SKM-1 treated with dmso at 0.1 percent for 144 hours (cell line): Measurements from ENCODE around the gene FOXC2.
A peak's percentile ranks its signal among the peaks of the same experiment; 100 is the strongest.

Experiments
- DNase-seq: peaks from one replicate; lab custom pipeline; 2025; ENCODE audit not compliant: unreplicated experiment; lab: John Stamatoyannopoulos, UW

Gene FOXC2

GRCh38 chr16:86555704-86556075 is 10.9 kb upstream of the FOXC2 start:
- no peak for DNase-seq

DNA sequence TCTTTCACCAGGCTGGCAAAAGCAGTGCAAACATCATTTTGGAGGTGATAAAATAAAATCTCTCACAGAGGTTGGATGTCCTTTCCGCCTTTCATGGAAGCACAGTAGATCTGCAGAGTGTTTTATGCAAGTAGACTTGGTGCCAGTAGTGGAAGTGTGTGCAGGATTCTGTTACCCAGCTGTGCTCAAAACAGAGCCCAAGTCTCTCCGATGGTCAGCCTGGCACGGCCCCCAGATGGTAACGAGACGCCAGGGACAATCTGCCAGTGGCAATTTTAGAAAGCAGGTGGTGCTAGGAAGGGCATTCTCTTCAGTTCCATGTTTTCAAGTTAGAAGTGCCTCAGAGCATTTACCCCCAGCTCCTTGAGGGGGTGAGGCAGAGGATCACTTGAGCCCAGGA is 10.1 kb upstream of the FOXC2 start:
- DNase-seq: no peak

- DNase-seq: no peak
These were observed 9.0 kb upstream of the FOXC2 start for GRCh38 chr16:86557587-86557986.

- DNase-seq: no peak
These were observed 8.1 kb upstream of the FOXC2 start for GRCh38 chr16:86558355-86559193.

GRCh38 chr16:86559802-86560305 is 6.8 kb upstream of the FOXC2 start:
- DNase-seq: no peak

DNA sequence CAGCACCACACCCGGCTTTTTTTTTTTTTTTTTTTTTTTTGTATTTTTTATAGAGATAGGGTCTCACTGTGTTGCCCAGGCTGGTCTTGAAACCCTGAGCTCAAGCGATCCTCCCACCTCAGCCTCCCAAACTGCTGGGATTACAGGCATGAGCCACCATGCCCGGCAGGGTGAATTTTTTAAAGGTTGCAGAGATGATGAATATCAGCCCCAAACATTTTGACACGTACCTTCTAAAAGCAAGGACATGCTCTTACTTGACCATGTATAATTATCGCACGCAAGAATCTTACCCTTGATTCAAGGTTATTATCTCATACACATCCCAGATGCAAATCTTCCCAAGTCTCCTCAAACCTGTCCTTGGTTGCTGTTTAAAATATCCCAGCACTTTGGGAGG is 4.3 kb upstream of the FOXC2 start:
- DNase-seq: no peak

DNA sequence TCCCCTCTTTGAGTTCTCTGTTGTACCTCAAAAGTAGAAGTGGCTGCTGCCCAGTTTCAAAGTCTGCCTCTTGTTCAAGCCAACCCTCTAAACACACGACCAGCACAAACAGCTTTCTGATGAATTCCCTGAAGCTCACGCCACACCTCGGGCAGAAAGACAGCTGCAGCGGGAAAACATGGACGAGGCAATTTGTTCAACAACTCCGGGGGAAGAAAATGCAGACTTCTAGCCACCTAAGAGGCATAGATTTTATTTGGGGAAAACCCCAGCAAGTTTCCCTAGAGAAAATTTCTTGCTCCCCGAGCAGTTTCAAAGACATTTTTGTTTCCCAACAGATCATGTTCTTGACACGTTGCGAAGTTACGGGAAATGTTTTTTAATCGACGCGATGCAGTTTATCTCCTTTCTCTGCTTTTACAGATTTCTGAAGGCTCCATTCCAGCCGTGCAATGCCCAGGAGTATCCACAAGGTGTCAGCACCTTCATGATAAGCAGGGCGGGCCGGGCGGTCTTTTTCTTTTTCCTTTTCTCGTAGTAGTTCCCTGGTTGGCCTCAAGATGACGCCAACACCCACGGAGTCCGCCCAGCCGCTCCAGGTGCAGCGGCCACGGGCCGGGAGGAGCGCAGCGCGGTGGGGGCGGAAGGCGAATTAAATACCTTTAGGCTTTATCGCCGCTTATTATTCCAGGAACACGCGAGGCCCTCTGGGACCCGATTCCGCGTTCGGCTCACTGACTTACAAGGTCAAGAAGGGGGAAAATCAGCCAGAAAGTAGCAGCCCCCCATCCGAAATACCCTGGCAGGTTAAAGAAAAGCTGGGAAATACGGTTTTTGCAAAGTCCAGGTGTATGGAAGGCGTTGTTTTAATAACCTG is 2.9 kb upstream of the FOXC2 start:
- DNase-seq: peak; percentile 70

- DNase-seq: no peak
These were observed 1.4 kb upstream of the FOXC2 start for GRCh38 chr16:86565181-86565631.

- no peak for DNase-seq
These were observed 751 bp upstream of the FOXC2 start for GRCh38 chr16:86565644-86566511.

GRCh38 chr16:86566966-86567700 is 504 bp downstream of the FOXC2 start:
- DNase-seq: no peak

GRCh38 chr16:86567701-86568581 is 1.3 kb downstream of the FOXC2 start:
- DNase-seq: no peak

GRCh38 chr16:86568677-86569623 is 2.3 kb downstream of the FOXC2 start:
- DNase-seq: no peak

DNA sequence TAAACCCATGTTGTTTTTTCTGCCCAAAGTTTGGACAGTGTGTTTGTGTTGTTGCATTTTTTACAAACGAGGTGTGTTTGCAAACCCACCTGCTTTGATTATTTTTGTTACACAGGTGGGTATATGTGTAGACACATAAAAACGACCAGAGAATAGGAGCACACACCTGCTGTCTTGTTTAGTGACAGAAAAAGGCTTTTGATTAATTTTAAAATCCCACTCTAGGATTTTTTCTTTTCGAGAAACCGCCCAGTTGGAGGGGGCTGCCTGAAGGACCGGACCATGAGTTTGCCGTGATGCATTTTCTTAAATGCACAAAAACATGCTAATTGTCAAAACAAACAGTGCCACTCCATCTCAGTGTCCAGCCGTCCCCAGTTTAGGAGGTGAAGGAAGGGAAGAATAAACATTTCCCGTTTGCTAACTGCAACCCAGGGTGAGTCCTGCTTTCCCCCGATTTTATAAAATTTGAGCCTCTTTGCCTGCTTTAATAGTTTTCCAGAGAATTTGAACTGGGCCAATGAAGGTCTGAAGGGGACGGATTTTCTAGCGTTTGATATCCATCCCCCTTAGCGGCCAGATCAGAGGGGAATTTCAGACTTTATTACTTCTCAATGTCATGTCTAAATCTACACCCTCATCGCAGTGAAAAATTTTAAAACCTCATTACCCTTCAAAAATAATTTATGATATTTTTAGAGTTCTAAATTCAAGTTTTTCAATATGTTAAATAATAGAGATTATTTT is 3.2 kb downstream of the FOXC2 start:
- DNase-seq: no peak

- no peak for DNase-seq
These were observed 4.2 kb downstream of the FOXC2 start for GRCh38 chr16:86570558-86571529.

- no peak for DNase-seq
These were observed 4.9 kb downstream of the FOXC2 start for GRCh38 chr16:86571530-86571915.

DNA sequence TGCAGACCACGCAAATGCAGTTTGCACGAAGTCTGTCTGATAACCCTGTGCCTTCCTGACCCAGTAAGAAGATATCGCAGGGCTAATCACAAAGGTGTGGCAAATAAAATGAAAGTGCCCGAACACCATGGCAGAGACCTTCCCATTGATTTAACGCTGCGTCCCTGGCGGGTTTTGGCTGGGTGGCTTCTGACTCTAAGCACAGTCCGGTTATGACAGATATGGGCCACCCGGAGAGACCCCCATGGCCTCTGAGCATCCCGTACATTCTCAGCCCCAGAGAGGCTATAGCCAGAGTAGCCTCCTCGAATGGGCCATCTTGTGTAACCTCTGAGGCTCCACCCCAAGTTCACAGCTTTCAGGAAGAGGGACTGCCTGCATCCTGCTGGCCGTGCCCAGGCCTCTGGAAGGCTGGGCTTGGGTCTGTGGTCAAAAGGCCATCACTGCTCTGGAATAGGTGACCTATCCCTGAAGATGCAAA is 5.5 kb downstream of the FOXC2 start:
- DNase-seq: no peak
